Measurements from ENCODE around the gene CEP57. TPM values are rescaled to one million over a fixed set of nuclear protein-coding genes. Genes with fewer than 3 reads are reported as not detected.

Gene CEP57
- total RNA-seq: 10 to 100 TPM; 30.4 to 72.8 TPM

- Histone ChIP-seq H3K27me3 (no peaks in the 10 kb centered on the region), H3K9me3 (no peaks in the 10 kb centered on the region), H3K4me3 (peak within 1 kb of the TSS; percentile 65 to 82), H3K27ac (peak within 1 kb of the TSS; percentile 97 to 100 (median 98)), H3K36me3 (replicated peaks in 1 of 2; ENCODE audit: insufficient read depth in 1 of 2, low read depth in 2 of 2) (peaks cover 0 to 4% of the 10 kb centered on the region in 2 donors), H3K4me1 (peaks cover 44% of the 10 kb centered on the region)
- peak; percentile 28 to 78 (median 71) for TF ChIP-seq POLR2A (IDR thresholded peaks at IDR 0.05)
- TF ChIP-seq CTCF (IDR thresholded peaks at IDR 0.05): peak in 2 of 7 experiments; percentile 3 to 18
- peak; percentile 94 to 99 (median 95) for DNase-seq
- ATAC-seq: peak; percentile 85
- 0% methylated on average over 37 to 55 of the region's 55 CpGs for WGBS, 2 donors
- intact Hi-C loops (cut with DNase I): no loop called here
These were observed at the start of gene CEP57 for GRCh38 chr11:95790123-95790932. CEP57 (plus strand) TSS chr11:95790498; CDS start chr11:95790699, 201 bp downstream.

GRCh38 chr11:95750101-95750500, 40.2 kb upstream of the CEP57 start:
- intact Hi-C loops (cut with DNase I): no loop called here
- DNase-seq (no peak), ATAC-seq (no peak)
- TF ChIP-seq CTCF (IDR thresholded peaks at IDR 0.05): no peak
- TF ChIP-seq POLR2A (IDR thresholded peaks at IDR 0.05): no peak
- Histone ChIP-seq H3K27ac (no peak overlapping the region), H3K4me3 (no peak overlapping the region), H3K9me3 (no peaks in the 10 kb centered on the region), H3K36me3 (replicated peaks in 1 of 2; ENCODE audit: insufficient read depth in 1 of 2, low read depth in 2 of 2) (no peaks in the 10 kb centered on the region), H3K4me1 (no peaks in the 10 kb centered on the region), H3K27me3 (no peaks in the 10 kb centered on the region)
- WGBS, 2 donors: 61 to 70% methylated on average over 1 of the region's 1 CpG

- no peak for ATAC-seq
- 70% methylated on average over 1 of the region's 1 CpG for WGBS, 2 donors
- H3K4me1 ChIP-seq: no peaks in the 10 kb centered on the region
These were observed 38.8 kb upstream of the CEP57 start for GRCh38 chr11:95751515-95751914.

GRCh38 chr11:95760941-95761340, 29.4 kb upstream of the CEP57 start:
- no peak for DNase-seq
- Histone ChIP-seq H3K9me3 (no peaks in the 10 kb centered on the region), H3K4me3 (no peak overlapping the region), H3K36me3 (replicated peaks in 1 of 2; ENCODE audit: insufficient read depth in 1 of 2, low read depth in 2 of 2) (no peaks in the 10 kb centered on the region), H3K4me1 (no peaks in the 10 kb centered on the region), H3K27me3 (no peaks in the 10 kb centered on the region), H3K27ac (no peak overlapping the region)
- ATAC-seq: no peak
- 64 to 86% methylated on average over 1 of the region's 1 CpG for WGBS, 2 donors
- no peak for TF ChIP-seq POLR2A (IDR thresholded peaks at IDR 0.05)
- TF ChIP-seq CTCF (IDR thresholded peaks at IDR 0.05): no peak
- intact Hi-C loops (cut with DNase I): loop anchor here (10.0 kb wide), 1 partner anchor 786 kb away; the partner anchor contains the start of genes CWC15 and KDM4D

More at GRCh38 chr11:95751515-95751914, 38.8 kb upstream of the CEP57 start:
- no peaks in the 10 kb centered on the region for H3K36me3 ChIP-seq (replicated peaks in 1 of 2; ENCODE audit: insufficient read depth in 1 of 2, low read depth in 2 of 2)
- H3K9me3 ChIP-seq: no peaks in the 10 kb centered on the region
- no peak overlapping the region for H3K4me3 ChIP-seq
- TF ChIP-seq CTCF (IDR thresholded peaks at IDR 0.05) (no peak), POLR2A (IDR thresholded peaks at IDR 0.05) (no peak)
- intact Hi-C loops (cut with DNase I): no loop called here
- no peak for DNase-seq
- no peak overlapping the region for H3K27ac ChIP-seq
- no peaks in the 10 kb centered on the region for H3K27me3 ChIP-seq
